Immature natural killer cell (primary cell): ENCODE results near the gene BABAM1. TPM values are rescaled to one million over a fixed set of nuclear protein-coding genes. Genes with fewer than 3 reads are reported as not detected.
"Not testable (repeated sequence)": the region's sequence is repeated elsewhere in the genome, so short reads cannot be mapped to it uniquely, and the experiment has no call there.

Experiments
- DNase-seq, 3 donors: peaks; one replicate each; pipeline ENCODE4 v3.0.0; 2022; ENCODE audit warnings: mixed read lengths in 1 of 3
- H3K27ac Mint-ChIP-seq, 6 donors: one replicate each; pipeline ENCODE4 v1.8.0; 2020; ENCODE audit warnings: mixed read lengths in 6 of 6, mild to moderate bottlenecking in 5 of 6, inconsistent platforms in 4 of 6, moderate library complexity in 3 of 6
- H3K27me3 Mint-ChIP-seq, 3 donors: one replicate each; pipeline ENCODE4 v1.8.0; 2020 to 2021; ENCODE audit warnings: low read depth in 3 of 3, mild to moderate bottlenecking in 3 of 3, mixed read lengths in 3 of 3, moderate library complexity in 3 of 3, inconsistent platforms in 1 of 3
- H3K36me3 Mint-ChIP-seq, 3 donors: one replicate each; pipeline ENCODE4 v1.8.0; 2020; ENCODE audit warnings: mixed read lengths in 3 of 3, inconsistent platforms in 2 of 3, mild to moderate bottlenecking in 2 of 3
- H3K4me1 Mint-ChIP-seq, 2 donors: one replicate each; pipeline ENCODE4 v1.8.0; 2020; ENCODE audit warnings: inconsistent platforms in 2 of 2, mild to moderate bottlenecking in 2 of 2, mixed read lengths in 2 of 2, moderate library complexity in 1 of 2
- H3K4me3 Mint-ChIP-seq, 5 donors: one replicate each; pipeline ENCODE4 v1.8.0; 2020; ENCODE audit warnings: mild to moderate bottlenecking in 5 of 5, mixed read lengths in 5 of 5, inconsistent platforms in 3 of 5, moderate library complexity in 3 of 5
- H3K9me3 Mint-ChIP-seq, 6 donors: one replicate each; pipeline ENCODE4 v1.8.0; 2020; ENCODE audit warnings: mild to moderate bottlenecking in 6 of 6, mixed read lengths in 6 of 6, inconsistent platforms in 4 of 6, moderate library complexity in 3 of 6
- polyA plus RNA-seq, 3 donors: library from polyadenylated mRNA; unstranded; fragments of 300-500 nt; fragmentation: Illumina TruSeq; gene quantifications; one replicate each; pipeline ENCODE4 v1.2.3, GENCODE V29; 2021

The BABAM1 gene
- polyA plus RNA-seq, 3 donors from 2014 or later = 135 to 218 (median 141) TPM

DNA sequence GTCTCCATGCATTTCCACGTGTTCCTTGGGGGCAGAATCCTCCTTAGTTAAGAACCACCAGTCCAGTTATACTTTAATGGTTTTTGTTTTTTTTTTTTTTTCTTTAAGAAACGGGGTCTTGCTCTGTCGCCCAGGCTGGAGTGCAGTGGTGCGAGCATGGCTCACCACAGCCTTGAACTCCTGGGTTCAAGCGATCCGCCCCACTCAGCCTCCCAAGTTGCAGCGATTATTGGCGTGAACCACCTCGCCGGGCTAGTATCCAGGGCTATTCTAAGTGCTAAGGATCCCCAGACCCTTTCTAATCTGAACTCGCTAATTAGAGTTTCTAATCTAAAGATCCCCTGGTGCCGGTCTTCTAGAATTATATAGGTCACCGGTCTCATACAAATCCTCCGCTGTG is 26.4 kb downstream of the BABAM1 start:
- H3K36me3 Mint-ChIP-seq = peaks cover 0 to 4% (median 0%) of the 10 kb centered on the region in 3 donors
- no peak overlapping the region for H3K4me3 Mint-ChIP-seq
- H3K4me1 Mint-ChIP-seq = peaks cover 5 to 6% of the 10 kb centered on the region in 2 donors
- peaks cover 0 to 2% (median 0%) of the 10 kb centered on the region in 6 donors for H3K9me3 Mint-ChIP-seq
- no peak for DNase-seq
- H3K27me3 Mint-ChIP-seq = peaks cover 0 to 2% (median 1%) of the 10 kb centered on the region in 3 donors
- no peak overlapping the region for H3K27ac Mint-ChIP-seq

DNA sequence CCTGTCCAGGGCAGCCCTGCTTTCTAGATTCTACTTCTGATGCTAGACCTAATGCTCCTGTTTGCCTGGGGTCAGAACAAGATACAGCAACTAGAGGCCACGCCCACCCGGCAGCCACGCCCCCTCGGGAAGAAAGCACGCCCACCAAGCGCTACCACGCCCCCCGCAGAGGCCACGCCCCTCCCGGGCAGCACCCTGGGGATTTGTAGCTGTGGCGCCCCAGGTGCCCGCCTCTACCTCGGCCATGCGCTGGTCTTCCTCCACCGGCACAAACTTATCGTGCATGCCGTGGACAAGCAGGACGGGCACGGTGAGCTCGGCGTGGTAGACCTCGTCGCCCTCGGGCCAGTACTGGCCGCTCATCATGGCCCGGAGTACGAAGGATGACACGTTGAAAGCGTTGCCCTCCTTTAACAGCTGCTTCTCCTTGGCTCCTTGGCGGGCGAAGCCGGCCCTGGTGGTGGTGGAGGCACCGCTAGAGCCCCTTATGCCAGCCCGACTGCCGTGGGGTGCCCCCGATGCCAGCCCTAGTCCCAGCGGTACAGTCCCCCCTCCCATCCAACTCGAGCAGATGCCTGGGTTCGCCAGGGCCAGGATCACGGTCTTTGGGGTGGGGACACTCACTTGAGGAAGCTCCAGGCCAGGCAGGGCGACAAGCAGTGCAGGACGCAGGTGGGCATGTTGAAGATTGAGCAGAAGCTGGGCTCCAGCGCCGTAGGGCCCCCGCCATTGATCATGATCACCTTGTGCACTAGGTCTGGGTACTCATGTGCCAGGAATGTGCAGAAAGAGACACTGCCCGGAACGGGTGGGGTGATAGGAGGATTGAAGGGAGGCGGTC is 27.0 kb downstream of the BABAM1 start:
- peaks cover 5 to 6% of the 10 kb centered on the region in 2 donors for H3K4me1 Mint-ChIP-seq
- H3K27ac Mint-ChIP-seq = no peak overlapping the region
- peaks cover 0 to 4% (median 0%) of the 10 kb centered on the region in 3 donors for H3K36me3 Mint-ChIP-seq

DNA sequence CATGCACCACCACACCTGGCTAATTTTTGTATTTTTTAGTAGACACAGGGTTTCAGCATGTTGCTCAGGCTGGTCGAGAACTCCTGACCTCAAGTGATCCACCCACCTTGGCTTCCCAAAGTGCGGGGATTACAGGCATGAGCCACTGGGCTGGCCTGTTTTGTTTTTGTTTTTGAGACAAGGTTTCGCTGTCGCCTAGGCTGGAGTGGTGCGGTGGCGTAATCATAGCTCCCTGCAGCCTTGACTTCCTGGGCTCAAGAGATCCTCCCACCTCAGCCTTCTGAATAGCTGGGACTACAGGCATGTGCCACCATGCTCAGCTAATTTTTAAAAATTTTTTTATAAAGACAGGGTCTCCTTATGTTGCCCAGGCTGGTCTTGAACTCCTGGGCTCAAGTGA is 28.3 kb downstream of the BABAM1 start:
- H3K27ac Mint-ChIP-seq, H3K4me3 Mint-ChIP-seq, H3K27me3 Mint-ChIP-seq, H3K9me3 Mint-ChIP-seq, H3K4me1 Mint-ChIP-seq, H3K36me3 Mint-ChIP-seq, DNase-seq: not testable (repeated sequence)

More for the DNA sequence above, 27.0 kb downstream of the BABAM1 start:
- peaks cover 0 to 2% (median 0%) of the 10 kb centered on the region in 6 donors for H3K9me3 Mint-ChIP-seq
- DNase-seq = peak; percentile 24 to 31 (median 29)
- H3K27me3 Mint-ChIP-seq = peaks cover 0 to 2% (median 1%) of the 10 kb centered on the region in 3 donors
- H3K4me3 Mint-ChIP-seq = no peak overlapping the region

DNA sequence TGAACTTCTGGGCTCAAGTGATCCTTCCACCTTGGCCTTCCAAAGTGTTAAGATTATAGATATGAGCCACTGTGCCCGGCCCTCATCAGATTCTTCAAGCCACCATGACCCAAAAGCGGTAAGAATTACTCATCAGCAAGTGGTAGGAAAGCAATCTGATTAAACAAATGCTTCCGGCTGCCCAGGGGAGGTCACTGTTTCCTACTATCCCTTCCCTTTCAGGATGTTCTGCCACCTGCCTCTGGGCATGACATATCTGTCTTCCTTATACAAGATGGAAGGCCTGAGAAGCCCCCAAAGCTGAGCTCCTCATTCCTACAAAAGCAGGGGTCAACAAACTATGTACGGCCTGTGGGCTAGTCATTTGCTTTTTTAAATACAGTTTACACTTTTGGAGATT is 29.0 kb downstream of the BABAM1 start:
- no peak for DNase-seq
- H3K27ac Mint-ChIP-seq = no peak overlapping the region
- no peaks in the 10 kb centered on the region for H3K9me3 Mint-ChIP-seq
- no peak overlapping the region for H3K4me3 Mint-ChIP-seq
- H3K36me3 Mint-ChIP-seq = peaks cover 0 to 4% (median 0%) of the 10 kb centered on the region in 3 donors
- peaks cover 5 to 6% of the 10 kb centered on the region in 2 donors for H3K4me1 Mint-ChIP-seq
- H3K27me3 Mint-ChIP-seq = no peaks in the 10 kb centered on the region

DNA sequence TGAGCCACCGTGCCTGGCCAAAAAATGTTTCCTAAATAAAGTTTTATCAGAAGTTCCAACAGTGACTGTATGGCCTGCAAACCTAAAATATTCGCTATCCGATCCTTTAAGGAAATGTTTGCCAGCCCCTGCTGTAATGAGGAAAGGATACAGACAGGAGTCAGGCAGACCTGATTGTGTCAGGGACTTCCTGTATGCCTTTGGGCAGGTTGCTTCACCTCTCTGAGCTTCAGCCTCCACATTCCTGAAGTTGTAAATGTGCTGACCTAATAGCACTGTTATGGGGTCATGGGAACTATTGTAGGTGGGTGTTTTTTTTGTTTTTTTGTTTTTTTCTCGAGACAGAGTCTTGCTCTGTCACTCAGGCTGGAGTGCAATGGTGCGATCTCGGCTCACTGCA is 29.7 kb downstream of the BABAM1 start:
- Mint-ChIP-seq H3K4me1 (peaks cover 4 to 5% of the 10 kb centered on the region in 2 donors), H3K36me3 (peaks cover 0 to 4% (median 0%) of the 10 kb centered on the region in 3 donors), H3K9me3 (no peaks in the 10 kb centered on the region), H3K27me3 (no peaks in the 10 kb centered on the region), H3K27ac (no peak overlapping the region), H3K4me3 (no peak overlapping the region)
- DNase-seq = no peak

DNA sequence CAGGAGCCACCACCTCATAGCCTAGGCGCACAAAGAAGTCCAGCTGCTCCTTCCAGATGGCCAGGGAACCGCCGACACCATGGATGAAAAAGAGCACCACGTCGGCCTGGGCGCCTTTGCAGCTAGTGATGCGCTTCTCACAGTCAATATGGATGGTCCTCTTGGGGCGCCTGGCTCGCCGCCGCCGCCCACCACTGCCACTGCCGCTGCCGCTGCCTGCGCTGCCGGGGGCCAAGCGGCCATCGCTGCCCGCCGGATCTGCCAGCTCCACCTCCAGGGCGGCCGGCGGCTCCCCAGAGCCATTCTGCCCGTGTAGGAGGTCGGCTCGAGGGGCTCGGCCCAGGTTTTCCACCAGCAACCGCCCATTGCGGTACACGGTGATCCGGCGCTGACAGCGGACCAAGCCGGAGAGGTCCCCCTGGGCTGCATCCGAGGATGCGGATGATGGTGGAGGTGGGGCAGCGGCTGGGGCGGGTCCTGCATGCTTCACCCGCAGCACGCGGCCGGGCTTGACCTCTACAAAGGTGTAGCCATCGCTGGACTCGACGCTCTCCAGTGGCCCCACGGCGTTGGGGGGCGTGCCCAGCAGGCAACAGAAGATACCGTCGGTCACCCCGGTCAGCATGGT is 33.9 kb downstream of the BABAM1 start:
- no peak overlapping the region for H3K4me3 Mint-ChIP-seq
- peaks cover 0 to 4% (median 0%) of the 10 kb centered on the region in 3 donors for H3K36me3 Mint-ChIP-seq
- H3K27me3 Mint-ChIP-seq = peaks cover 0 to 6% (median 3%) of the 10 kb centered on the region in 3 donors
- H3K27ac Mint-ChIP-seq = no peak overlapping the region
- H3K9me3 Mint-ChIP-seq = no peaks in the 10 kb centered on the region
- DNase-seq = no peak
- peaks cover 27 to 33% of the 10 kb centered on the region in 2 donors for H3K4me1 Mint-ChIP-seq

DNA sequence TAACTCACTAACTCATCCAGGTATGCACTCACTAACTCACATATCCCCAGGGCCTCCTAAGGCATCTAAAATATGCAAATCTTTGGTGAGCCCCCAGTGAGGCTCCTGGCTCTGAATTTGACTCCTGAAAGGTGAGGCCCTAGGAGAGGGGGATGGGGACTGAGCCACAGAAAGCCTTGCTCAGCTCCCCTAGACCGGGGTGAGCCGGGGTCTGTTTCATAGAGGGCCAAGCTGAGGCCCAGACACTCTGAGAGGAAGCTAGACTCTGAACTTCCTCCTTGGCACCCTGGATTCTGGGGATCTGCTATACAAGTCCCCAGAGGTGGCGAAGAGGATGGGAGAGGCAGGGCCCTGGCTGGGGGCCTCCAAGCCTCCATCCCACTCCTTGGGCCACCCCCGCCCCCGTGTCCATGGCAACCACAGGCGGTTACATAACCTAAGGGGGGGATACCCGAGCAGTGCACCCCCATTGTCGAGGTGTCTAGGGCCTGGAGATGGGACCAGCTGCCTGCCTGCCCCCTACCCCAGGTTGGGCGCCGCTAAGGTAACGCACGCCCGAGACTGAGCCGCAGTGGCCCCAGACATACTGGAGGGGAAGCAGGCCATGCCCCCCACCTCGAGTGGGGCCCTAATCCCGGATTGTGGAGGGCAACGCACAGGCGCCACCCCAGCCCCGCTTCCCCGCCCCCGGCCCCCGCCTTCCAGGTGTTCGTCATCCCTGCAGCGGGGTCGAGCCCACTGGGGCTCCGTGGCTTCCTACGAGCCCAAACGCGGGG is 35.3 kb downstream of the BABAM1 start:
- no peak for DNase-seq
- no peaks in the 10 kb centered on the region for H3K9me3 Mint-ChIP-seq
- peak overlapping the region in 2 of 6 donors; percentile 17 to 52 for H3K27ac Mint-ChIP-seq
- peaks cover 36 to 40% of the 10 kb centered on the region in 2 donors for H3K4me1 Mint-ChIP-seq
- H3K27me3 Mint-ChIP-seq = peaks cover 0 to 6% (median 3%) of the 10 kb centered on the region in 3 donors
- peak overlapping the region; percentile 54 to 83 (median 78) for H3K4me3 Mint-ChIP-seq
- peaks cover 0 to 4% (median 0%) of the 10 kb centered on the region in 3 donors for H3K36me3 Mint-ChIP-seq

DNA sequence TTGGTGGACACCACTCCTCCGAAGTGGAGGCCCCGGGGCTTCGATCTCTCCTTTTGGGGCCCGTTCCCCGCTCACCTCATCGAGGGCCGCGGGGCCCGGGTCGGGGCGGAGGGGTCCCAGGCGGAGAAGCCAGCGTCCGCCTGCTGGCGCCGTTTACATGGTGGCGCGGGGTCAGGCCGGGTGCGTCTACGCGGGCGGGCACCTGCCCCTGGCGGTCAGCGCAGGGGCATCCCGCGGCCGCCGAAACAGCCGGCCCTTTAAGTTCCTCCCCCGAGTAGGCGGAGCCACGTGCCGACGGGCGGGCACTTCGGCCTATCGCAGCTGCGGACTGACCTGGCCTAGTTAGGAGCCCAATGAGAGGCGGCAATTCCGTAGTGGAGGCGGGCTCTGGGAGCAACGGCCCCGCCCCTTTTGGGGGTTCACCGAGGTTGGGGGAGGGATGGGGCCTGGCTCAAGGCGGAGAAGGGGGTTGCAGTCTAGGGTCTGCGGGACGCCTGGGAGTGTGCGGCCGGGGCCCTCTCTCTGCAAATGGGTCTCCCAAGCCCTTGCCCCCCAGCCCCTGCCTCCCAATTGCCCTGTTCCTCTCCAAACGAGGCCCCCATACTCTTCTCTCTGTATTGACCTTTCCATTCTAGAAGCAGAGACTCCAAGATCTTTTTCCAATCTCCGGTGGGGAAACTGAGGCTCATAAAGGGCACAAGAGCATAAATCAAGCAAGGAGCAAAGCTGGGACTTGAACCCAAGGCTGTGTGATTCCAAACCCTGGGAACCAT is 36.1 kb downstream of the BABAM1 start, which contains the start of gene ABHD8:
ABHD8 (minus strand) TSS at position 259 of the 773 bp plus-strand sequence. CDS start 1,809 bp downstream, outside the sequence.
- peak within 1 kb of the TSS; percentile 41 to 81 (median 72) for H3K27ac Mint-ChIP-seq

DNA sequence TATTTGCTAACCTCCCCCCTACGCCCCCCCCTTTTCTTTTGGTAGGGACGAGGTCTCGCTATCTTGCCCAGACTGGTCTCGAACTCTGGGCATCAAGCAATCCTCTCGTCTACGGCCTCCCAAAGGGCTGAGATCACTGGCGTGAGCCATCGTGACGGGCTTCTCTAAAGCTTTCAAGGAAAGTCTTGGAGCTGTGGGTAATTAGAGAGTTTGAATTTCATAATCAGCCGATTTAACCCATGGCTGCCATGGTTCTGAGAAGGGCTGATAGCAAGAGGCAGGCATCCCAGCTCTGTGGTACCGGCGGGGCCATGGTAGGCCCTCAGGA is 36.7 kb downstream of the BABAM1 start:
- H3K4me1 Mint-ChIP-seq = peaks cover 43 to 45% of the 10 kb centered on the region in 2 donors

More for the DNA sequence above, 36.1 kb downstream of the BABAM1 start, which contains the start of gene ABHD8:
- peak within 1 kb of the TSS; percentile 75 to 83 (median 78) for H3K4me3 Mint-ChIP-seq
- no peaks in the 10 kb centered on the region for H3K9me3 Mint-ChIP-seq
- H3K36me3 Mint-ChIP-seq = peaks cover 0 to under 1% (median 0%) of the 10 kb centered on the region in 3 donors
- peaks cover 0 to 6% (median 5%) of the 10 kb centered on the region in 3 donors for H3K27me3 Mint-ChIP-seq
- DNase-seq = peak; percentile 93 to 94 (median 93)
- H3K4me1 Mint-ChIP-seq = peaks cover 42 to 45% of the 10 kb centered on the region in 2 donors

DNA sequence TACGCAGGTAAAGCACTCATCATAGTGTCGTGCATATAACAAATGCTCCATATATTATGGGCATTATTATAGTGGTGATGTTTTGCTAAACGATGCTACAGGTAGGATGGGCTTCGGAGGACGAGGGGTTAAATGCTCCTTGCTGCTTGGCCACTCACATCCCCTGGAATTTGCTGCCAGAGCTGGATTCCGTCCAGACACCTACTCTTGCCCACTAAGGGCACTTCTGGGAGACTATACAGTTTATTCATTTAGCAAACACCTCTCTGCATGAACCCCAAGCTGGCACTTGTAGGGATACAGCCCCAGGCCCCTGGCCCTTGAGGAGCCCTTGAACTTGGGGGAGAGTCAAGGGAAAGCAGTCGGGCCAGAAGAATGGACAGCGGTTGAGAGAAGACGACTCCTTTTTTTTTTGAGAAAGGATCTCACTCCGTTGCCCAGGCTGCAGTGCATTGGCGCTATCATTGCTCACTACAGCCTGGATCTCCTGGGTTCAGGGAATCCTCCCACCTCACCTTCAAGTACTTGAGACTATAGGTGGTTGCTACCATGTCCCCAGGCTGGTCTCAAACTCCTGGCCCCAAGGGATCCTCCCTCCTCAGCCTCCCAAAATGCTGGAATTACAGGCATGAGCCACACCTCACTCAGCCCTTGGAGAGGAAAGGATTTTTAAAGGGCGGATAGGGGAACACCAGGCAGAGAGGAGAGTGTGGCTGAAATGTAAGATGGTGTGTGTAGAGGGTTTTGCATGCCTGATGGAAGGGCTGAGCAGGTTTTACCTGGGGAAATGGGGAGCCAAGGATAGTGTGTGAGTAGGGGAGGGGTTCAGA is 37.4 kb downstream of the BABAM1 start:
- H3K4me3 Mint-ChIP-seq = peak overlapping the region; percentile 88 to 92 (median 88)
- H3K4me1 Mint-ChIP-seq = peaks cover 50 to 52% of the 10 kb centered on the region in 2 donors
- peak overlapping the region; percentile 82 to 93 (median 90) for H3K27ac Mint-ChIP-seq
- H3K9me3 Mint-ChIP-seq = no peaks in the 10 kb centered on the region
- peaks cover 6 to 11% (median 9%) of the 10 kb centered on the region in 3 donors for H3K27me3 Mint-ChIP-seq
- no peaks in the 10 kb centered on the region for H3K36me3 Mint-ChIP-seq
- DNase-seq = no peak

More for the DNA sequence above, 36.7 kb downstream of the BABAM1 start:
- Mint-ChIP-seq H3K4me3 (peak overlapping the region; percentile 75 to 83 (median 78)), H3K36me3 (no peaks in the 10 kb centered on the region), H3K27me3 (peaks cover under 1 to 6% (median 6%) of the 10 kb centered on the region in 3 donors), H3K9me3 (no peaks in the 10 kb centered on the region), H3K27ac (peak overlapping the region in 3 of 6 donors; percentile 14 to 70 (median 41))
- no peak for DNase-seq

DNA sequence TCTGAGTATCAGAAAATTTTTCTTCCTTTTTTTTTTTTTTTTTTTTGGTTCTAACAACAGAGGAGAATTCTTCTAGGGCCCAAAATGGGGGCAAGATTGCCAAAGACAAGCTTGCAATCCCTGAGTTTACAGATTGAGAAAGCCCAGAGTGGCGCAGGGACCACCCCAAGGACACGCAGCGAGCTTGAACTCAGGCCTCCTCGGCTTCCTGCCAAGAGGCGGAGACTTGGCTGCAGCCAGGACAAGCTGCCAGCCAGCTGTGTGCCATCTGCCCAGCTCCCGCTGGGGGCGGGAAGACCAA is 37.9 kb downstream of the BABAM1 start:
- H3K27ac Mint-ChIP-seq = peak overlapping the region; percentile 82 to 93 (median 90)
- H3K36me3 Mint-ChIP-seq = no peaks in the 10 kb centered on the region
- peaks cover 6 to 11% (median 9%) of the 10 kb centered on the region in 3 donors for H3K27me3 Mint-ChIP-seq
- H3K4me3 Mint-ChIP-seq = peak overlapping the region; percentile 88 to 92 (median 88)
- no peak for DNase-seq
- H3K4me1 Mint-ChIP-seq = peaks cover 55% of the 10 kb centered on the region in 2 donors
- no peaks in the 10 kb centered on the region for H3K9me3 Mint-ChIP-seq
